HUES64 (cell line): ENCODE measurements around the gene GAB2.

Experiments
- H3K27ac ChIP-seq: 2 replicates; pipeline ENCODE4 v1.7.0; 2013; ENCODE audit warnings: low read depth, low read length, inconsistent platforms
- H3K27me3 ChIP-seq: 2 replicates; pipeline ENCODE4 v1.6.1; 2013; ENCODE audit warnings: mild to moderate bottlenecking, low read length; ENCODE audit not compliant: insufficient read depth
- H3K36me3 ChIP-seq: 2 replicates; pipeline ENCODE4 v1.6.1; 2013; ENCODE audit warnings: mild to moderate bottlenecking, low read length; ENCODE audit not compliant: insufficient read depth
- H3K4me1 ChIP-seq: 2 replicates; pipeline ENCODE4 v1.6.1; 2013; ENCODE audit warnings: mild to moderate bottlenecking, low read length, moderate library complexity; ENCODE audit not compliant: insufficient read depth
- H3K4me3 ChIP-seq: 2 replicates; pipeline ENCODE4 v1.5.1; 2013; ENCODE audit warnings: mild to moderate bottlenecking, low read length, moderate library complexity
- H3K9ac ChIP-seq: 2 replicates; pipeline ENCODE4 v1.6.1; 2013; ENCODE audit warnings: mild to moderate bottlenecking, low read depth, low read length
- H3K9me3 ChIP-seq: 2 replicates; pipeline ENCODE4 v1.6.1; 2013; ENCODE audit warnings: low read depth, low read length; ENCODE audit not compliant: insufficient read depth
- WGBS: fragments of 150-250, 120-280 bp; methylation state at CpG from one replicate; pipeline ENCODE4 v1.1.7; 2013; ENCODE audit warnings: missing lambda C conversion rate; 5-methylcytosine and 5-hydroxymethylcytosine counted together

GAB2 gene

GRCh38 chr11:78270971-78271370 lies 146.6 kb downstream of the GAB2 start:
- H3K27me3 ChIP-seq, result no peaks in the 10 kb centered on the region
- H3K9me3 ChIP-seq, result peaks cover 26% of the 10 kb centered on the region
- H3K4me1 ChIP-seq, result no peaks in the 10 kb centered on the region
- WGBS, result 92% methylated on average over 2 of the region's 2 CpGs
- no peak overlapping the region for H3K27ac ChIP-seq
- H3K36me3 ChIP-seq, result peaks cover 16% of the 10 kb centered on the region; the same call in 1 of the 2 replicates
- H3K9ac ChIP-seq, result no peak overlapping the region
- H3K4me3 ChIP-seq, result no peak overlapping the region

- no peaks in the 10 kb centered on the region for H3K4me1 ChIP-seq
- no peaks in the 10 kb centered on the region for H3K27me3 ChIP-seq
- H3K9ac ChIP-seq, result no peak overlapping the region
- H3K36me3 ChIP-seq, result peaks cover 16% of the 10 kb centered on the region; the same call in 1 of the 2 replicates
- H3K9me3 ChIP-seq, result peaks cover 26% of the 10 kb centered on the region
- H3K4me3 ChIP-seq, result no peak overlapping the region
- 96% methylated on average over 7 of the region's 7 CpGs for WGBS
- H3K27ac ChIP-seq, result no peak overlapping the region
Measured at GRCh38 chr11:78269806-78270205, 147.8 kb downstream of the GAB2 start.

GRCh38 chr11:78268591-78269410 lies 148.8 kb downstream of the GAB2 start:
- Histone ChIP-seq H3K36me3 (peaks cover 12% of the 10 kb centered on the region; the same call in 1 of the 2 replicates), H3K4me1 (no peaks in the 10 kb centered on the region), H3K9ac (no peak overlapping the region), H3K27me3 (no peaks in the 10 kb centered on the region), H3K4me3 (no peak overlapping the region), H3K9me3 (peaks cover 19% of the 10 kb centered on the region), H3K27ac (no peak overlapping the region)
- WGBS, result 91% methylated on average over 7 of the region's 7 CpGs

- Histone ChIP-seq H3K4me3 (no peak overlapping the region), H3K9me3 (0 out of 2 replicates have a peak, but pooled peaks cover 3% of the 10 kb centered on the region), H3K27ac (no peak overlapping the region), H3K36me3 (peaks cover 2% of the 10 kb centered on the region; the same call in 1 of the 2 replicates), H3K27me3 (no peaks in the 10 kb centered on the region), H3K4me1 (peaks cover 7% of the 10 kb centered on the region; the same call in 1 of the 2 replicates), H3K9ac (no peak overlapping the region)
- WGBS, result 94% methylated on average over 3 of the region's 3 CpGs
Measured at GRCh38 chr11:78266451-78266850, 151.2 kb downstream of the GAB2 start.

GRCh38 chr11:78265326-78265725 lies 152.3 kb downstream of the GAB2 start:
- Histone ChIP-seq H3K27me3 (no peaks in the 10 kb centered on the region), H3K9ac (no peak overlapping the region), H3K4me1 (peaks cover 8% of the 10 kb centered on the region; the same call in 1 of the 2 replicates), H3K27ac (no peak overlapping the region), H3K36me3 (no peaks in the 10 kb centered on the region), H3K9me3 (no peaks in the 10 kb centered on the region), H3K4me3 (no peak overlapping the region)
- WGBS, result 50% methylated on average over 2 of the region's 3 CpGs

- Histone ChIP-seq H3K9me3 (no peaks in the 10 kb centered on the region), H3K4me1 (peaks cover 12% of the 10 kb centered on the region), H3K27ac (no peak overlapping the region), H3K36me3 (no peaks in the 10 kb centered on the region), H3K9ac (0 out of 2 replicates have a peak overlapping the region, but pooled peaks have one; percentile 14), H3K27me3 (no peaks in the 10 kb centered on the region), H3K4me3 (no peak overlapping the region)
Measured at GRCh38 chr11:78262691-78263090, 154.9 kb downstream of the GAB2 start.

- Histone ChIP-seq H3K27me3 (no peaks in the 10 kb centered on the region), H3K9ac (no peak overlapping the region), H3K36me3 (no peaks in the 10 kb centered on the region), H3K27ac (no peak overlapping the region), H3K4me3 (no peak overlapping the region), H3K4me1 (peaks cover 12% of the 10 kb centered on the region), H3K9me3 (no peaks in the 10 kb centered on the region)
- WGBS, result 89% methylated on average over 5 of the region's 5 CpGs
Measured at GRCh38 chr11:78262238-78262637, 155.4 kb downstream of the GAB2 start.

GRCh38 chr11:78261828-78262227 lies 155.8 kb downstream of the GAB2 start:
- Histone ChIP-seq H3K9me3 (no peaks in the 10 kb centered on the region), H3K36me3 (no peaks in the 10 kb centered on the region), H3K4me3 (no peak overlapping the region), H3K4me1 (peaks cover 12% of the 10 kb centered on the region), H3K27ac (no peak overlapping the region), H3K27me3 (no peaks in the 10 kb centered on the region), H3K9ac (no peak overlapping the region)
- WGBS, result 88% methylated on average over 4 of the region's 4 CpGs

GRCh38 chr11:78261367-78261766 lies 156.3 kb downstream of the GAB2 start:
- peaks cover 12% of the 10 kb centered on the region for H3K4me1 ChIP-seq
- no peak overlapping the region for H3K4me3 ChIP-seq
- H3K9ac ChIP-seq, result no peak overlapping the region
- no peaks in the 10 kb centered on the region for H3K36me3 ChIP-seq
- no peaks in the 10 kb centered on the region for H3K27me3 ChIP-seq
- no peaks in the 10 kb centered on the region for H3K9me3 ChIP-seq
- 74% methylated on average over 4 of the region's 4 CpGs for WGBS
- H3K27ac ChIP-seq, result no peak overlapping the region

- no peak overlapping the region for H3K9ac ChIP-seq
- no peak overlapping the region for H3K4me3 ChIP-seq
- H3K9me3 ChIP-seq, result no peaks in the 10 kb centered on the region
- no peak overlapping the region for H3K27ac ChIP-seq
- peaks cover 12% of the 10 kb centered on the region for H3K4me1 ChIP-seq
- no peaks in the 10 kb centered on the region for H3K27me3 ChIP-seq
- 94% methylated on average over 6 of the region's 8 CpGs for WGBS
- no peaks in the 10 kb centered on the region for H3K36me3 ChIP-seq
Measured at GRCh38 chr11:78259777-78260487, 157.7 kb downstream of the GAB2 start.

GRCh38 chr11:78257654-78258053 lies 160.0 kb downstream of the GAB2 start:
- Histone ChIP-seq H3K4me3 (no peak overlapping the region), H3K36me3 (no peaks in the 10 kb centered on the region), H3K27me3 (no peaks in the 10 kb centered on the region), H3K9ac (no peak overlapping the region), H3K4me1 (peaks cover 12% of the 10 kb centered on the region), H3K9me3 (no peaks in the 10 kb centered on the region), H3K27ac (no peak overlapping the region)
- 99% methylated on average over 2 of the region's 3 CpGs for WGBS
